IMR-90 (cell line): ENCODE results near the gene SRRM2. TPM values are rescaled to one million over a fixed set of nuclear protein-coding genes. Genes with fewer than 3 reads are reported as not detected.

Source experiments
- ATAC-seq: fragments of 200-7000 bp; cut with Tn5 transposase; 2 replicates; pipeline ENCODE4 v1.9.1; 2020; ENCODE audit warnings: low read depth, mild to moderate bottlenecking, moderate library complexity
- BruUV-seq: library from RNA; stranded (reverse); fragments of 400-500 nt; replicated peaks from 2 replicates; lab custom pipeline; 2021; lab: Mats Ljungman, UMichigan
- CTCF ChIA-PET: fragments of 300-600 bp; formaldehyde crosslinking; extraction: SDS; loops from one replicate; lab custom pipeline; 2021; ENCODE audit warnings: antibody characterized with exemption; lab: Yijun Ruan, JAX
- POLR2A ChIA-PET: fragments of 300-600 bp; sonication (Branson Sonifier 250); formaldehyde crosslinking; loops from one replicate; lab custom pipeline; 2022; ENCODE audit warnings: antibody characterized with exemption; ENCODE audit not compliant: unreplicated experiment; lab: Charles Lee
- DNase-seq: peaks from one replicate; pipeline ENCODE4 v3.0.0; 2013
- H2AFZ ChIP-seq: replicated peaks from 2 replicates; pipeline ENCODE3; 2013; ENCODE audit warnings: low read length, mild to moderate bottlenecking; ENCODE audit not compliant: poor library complexity
- H2AK5ac ChIP-seq: 2 replicates; pipeline ENCODE4 v1.6.1; 2013; ENCODE audit warnings: low read depth, low read length, inconsistent platforms
- H2AK9ac ChIP-seq: replicated peaks from 2 replicates; pipeline ENCODE3; 2013; ENCODE audit warnings: mild to moderate bottlenecking, low read depth, low read length, moderate library complexity; ENCODE audit not compliant: poor library complexity
- H2BK120ac ChIP-seq: 2 replicates; pipeline ENCODE4 v1.6.1; 2013; ENCODE audit warnings: low read depth, low read length, inconsistent platforms
- H2BK15ac ChIP-seq: 3 replicates; pipeline ENCODE4 v1.6.1; 2013; ENCODE audit warnings: low read depth, low read length, inconsistent platforms
- H2BK20ac ChIP-seq: 2 replicates; pipeline ENCODE4 v1.6.1; 2013; ENCODE audit warnings: low read depth, mild to moderate bottlenecking, inconsistent platforms, low read length, moderate library complexity
- H2BK5ac ChIP-seq: 2 replicates; pipeline ENCODE4 v1.6.1; 2013; ENCODE audit warnings: mild to moderate bottlenecking, low read depth, low read length, inconsistent platforms; ENCODE audit not compliant: poor library complexity, severe bottlenecking
- H3K14ac ChIP-seq: replicated peaks from 2 replicates; pipeline ENCODE4 v1.6.1; 2013; ENCODE audit warnings: low read depth, low read length, inconsistent platforms
- H3K18ac ChIP-seq: 2 replicates; pipeline ENCODE4 v1.6.1; 2013; ENCODE audit warnings: low read depth, low read length, control low read depth
- H3K23ac ChIP-seq: 2 replicates; pipeline ENCODE4 v1.6.1; 2013; ENCODE audit warnings: low read depth, low read length, inconsistent platforms
- H3K27ac ChIP-seq: 2 replicates; pipeline ENCODE4 v1.5.1; 2013; ENCODE audit warnings: mild to moderate bottlenecking, control low read depth, low read length; ENCODE audit not compliant: insufficient read depth
- H3K27me3 ChIP-seq: 2 replicates; pipeline ENCODE4 v1.6.1; 2013; ENCODE audit warnings: low read length; ENCODE audit not compliant: control insufficient read depth, insufficient read depth
- H3K36me3 ChIP-seq: 2 replicates; pipeline ENCODE4 v1.6.1; 2013; ENCODE audit warnings: low read length, mixed read lengths; ENCODE audit not compliant: control insufficient read depth, insufficient read depth
- H3K4ac ChIP-seq: 2 replicates; pipeline ENCODE4 v1.6.1; 2013; ENCODE audit warnings: low read depth, low read length, inconsistent platforms
- H3K4me1 ChIP-seq: 2 replicates; pipeline ENCODE4 v1.6.1; 2013; ENCODE audit warnings: low read length, mixed read lengths; ENCODE audit not compliant: control insufficient read depth, insufficient read depth
- H3K4me2 ChIP-seq: 2 replicates; pipeline ENCODE4 v1.6.1; 2013; ENCODE audit warnings: low read depth, mild to moderate bottlenecking, control low read depth, low read length, moderate library complexity
- H3K4me3 ChIP-seq: 2 replicates; pipeline ENCODE4 v1.5.1; 2013; ENCODE audit warnings: low read depth, mild to moderate bottlenecking, control low read depth, low read length, moderate library complexity; ENCODE audit not compliant: insufficient read depth
- H3K56ac ChIP-seq: 2 replicates; pipeline ENCODE4 v1.6.1; 2013; ENCODE audit warnings: low read length, inconsistent platforms; ENCODE audit not compliant: insufficient read depth; ENCODE audit errors: extremely low read depth
- H3K79me1 ChIP-seq, 2 experiments: 2 replicates each; pipeline ENCODE4 v1.6.1; 2013; ENCODE audit warnings: low read length in 2 of 2, inconsistent platforms in 1 of 2, low read depth in 1 of 2
- H3K9ac ChIP-seq: 2 replicates; pipeline ENCODE4 v1.6.1; 2013; ENCODE audit warnings: low read depth, low read length, control low read depth
- H3K9me1 ChIP-seq: 2 replicates; pipeline ENCODE4 v1.6.1; 2013; ENCODE audit warnings: low read length, inconsistent platforms; ENCODE audit not compliant: insufficient read depth
- H3K9me3 ChIP-seq: 2 replicates; pipeline ENCODE4 v1.6.1; 2013; ENCODE audit warnings: low read length; ENCODE audit not compliant: control insufficient read depth, insufficient read depth
- H4K20me1 ChIP-seq: 2 replicates; pipeline ENCODE4 v1.6.1; 2013; ENCODE audit warnings: low read length, inconsistent platforms; ENCODE audit not compliant: insufficient read depth
- H4K5ac ChIP-seq: 2 replicates; pipeline ENCODE4 v1.6.1; 2013; ENCODE audit warnings: mild to moderate bottlenecking, low read depth, low read length, control low read depth
- H4K8ac ChIP-seq, 2 experiments: 2 replicates each; pipeline ENCODE4 v1.6.1; 2013; ENCODE audit warnings: low read depth in 2 of 2, low read length in 2 of 2, control low read depth in 1 of 2, inconsistent platforms in 1 of 2
- H4K91ac ChIP-seq: 2 replicates; pipeline ENCODE4 v1.6.1; 2013; ENCODE audit warnings: low read depth, low read length, inconsistent platforms; ENCODE audit not compliant: insufficient read depth
- MXI1 ChIP-seq: IDR thresholded peaks from 2 replicates; pipeline ENCODE4 v1.6.1; 2012; ENCODE audit warnings: low read depth, mild to moderate bottlenecking, low read length, moderate library complexity, borderline replicate concordance
- RAD21 ChIP-seq: IDR thresholded peaks from 2 replicates; pipeline ENCODE4 v1.6.1; 2012; ENCODE audit warnings: low read length, improper control_type of control experiment
- RFX5 ChIP-seq: IDR thresholded peaks from 2 replicates; pipeline ENCODE4 v1.8.0; 2012; ENCODE audit warnings: low read depth, mild to moderate bottlenecking, low read length, moderate library complexity
- WGBS, 2 experiments: methylation state at CpG; one replicate each; pipeline versions ENCODE4 v1.1.5 to v1.1.7; 2013; ENCODE audit warnings: missing lambda C conversion rate in 2 of 2; ENCODE audit not compliant: insufficient read length in 1 of 2; ENCODE audit errors: extremely low coverage in 2 of 2; 5-methylcytosine and 5-hydroxymethylcytosine counted together
- dilution Hi-C: fragments of 300-500 bp; cut with HindIII; formaldehyde crosslinking; loops from one replicate; pipeline ENCODE4 v1.14.3; 2018; ENCODE audit warnings: low sequenced_read_pairs; ENCODE audit not compliant: unreplicated experiment
- in situ Hi-C: fragments of 300-500 bp; cut with MboI; formaldehyde crosslinking; loops from 3 replicates; pipeline ENCODE4 v1.14.3; 2019; ENCODE audit warnings: low sequenced_read_pairs, inconsistent platforms, mixed read lengths
- intact Hi-C: fragments of 100-400 bp; cut with micrococcal nuclease; formaldehyde crosslinking; loops from 2 replicates; pipeline ENCODE4 v1.10.0; 2022
- polyA plus RNA-seq, 3 experiments: library from polyadenylated mRNA; depleted of rRNA; stranded (reverse); fragments of >200 nt; gene quantifications; 2 replicates each; pipeline ENCODE4 v1.2.3, GENCODE V29; 2012; ENCODE audit warnings: low replicate concordance in 1 of 3
- total RNA-seq: library from RNA; depleted of rRNA; stranded (reverse); fragments of >200 nt; gene quantifications from 2 replicates; pipeline ENCODE4 v1.2.3, GENCODE V29; 2012
- TF ChIP-seq, protein P1 (sequence below): fragments of 150-350 bp; IDR thresholded peaks from 2 replicates; pipeline ENCODE4 v1.6.1; 2017; ENCODE audit warnings: mild to moderate bottlenecking, antibody characterized with exemption, low read length, low read depth

The SRRM2 gene
- total and polyA plus RNA-seq, 2 of the 4 experiments (the other 2 are of a cell fraction): 20.3 to 300 TPM

DNA sequence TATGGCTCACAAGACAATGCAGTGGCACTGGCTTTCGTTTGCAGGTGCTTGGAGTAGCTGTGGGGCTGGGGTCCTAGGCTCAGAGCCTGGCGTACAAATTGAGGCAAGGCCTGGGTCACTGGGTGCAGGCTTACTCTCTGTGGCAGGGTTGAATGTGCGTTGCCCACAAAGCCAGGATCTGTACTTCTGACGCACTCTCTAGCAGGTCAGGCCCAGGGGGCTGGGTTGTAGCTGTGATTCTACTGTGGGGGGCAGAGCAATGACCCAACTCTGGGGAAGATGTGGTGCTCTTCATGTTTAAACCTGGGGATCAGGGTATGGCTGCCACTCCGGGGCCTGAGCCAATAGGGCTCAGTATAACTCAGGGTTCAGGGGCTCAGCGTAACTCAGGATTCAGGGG lies 58.2 kb downstream of the SRRM2 start:
- no TSS peak for BruUV-seq
- Histone ChIP-seq H3K4me2 (no peak overlapping the region), H3K9me3 (peaks cover 5% of the 10 kb centered on the region), H3K18ac (no peak overlapping the region), H3K27ac (no peak overlapping the region), H2BK20ac (no peak overlapping the region), H2AK5ac (no peak overlapping the region), H3K56ac (no peak overlapping the region), H3K79me1 (no peaks in the 10 kb centered on the region), H3K9me1 (no peaks in the 10 kb centered on the region), H3K4me3 (no peak overlapping the region), H4K5ac (no peak overlapping the region), H3K27me3 (peaks cover 63% of the 10 kb centered on the region), H2AK9ac (no peak overlapping the region), H2AFZ (no peak overlapping the region), H3K14ac (no peak overlapping the region), H3K4me1 (no peaks in the 10 kb centered on the region), H2BK5ac (no peak overlapping the region), H4K91ac (no peak overlapping the region), H2BK15ac (no peak overlapping the region), H3K36me3 (no peaks in the 10 kb centered on the region), H2BK120ac (no peak overlapping the region), H3K9ac (no peak overlapping the region), H3K4ac (no peak overlapping the region), H4K20me1 (no peaks in the 10 kb centered on the region), H4K8ac (no peak overlapping the region), H3K23ac (no peak overlapping the region)
- DNase-seq (no peak), ATAC-seq (no peak)
- intact Hi-C loops (no loop called here), in situ Hi-C loops (no loop called here), dilution Hi-C loops (no loop called here)
- 69% methylated on average over 4 of the region's 6 CpGs; no CpG with 5 or more reads in 1 of the 2 experiments for WGBS, 2 experiments
- POLR2A ChIA-PET: no interaction called here
- CTCF ChIA-PET: no interaction called here
- TF ChIP-seq, protein P1, sequence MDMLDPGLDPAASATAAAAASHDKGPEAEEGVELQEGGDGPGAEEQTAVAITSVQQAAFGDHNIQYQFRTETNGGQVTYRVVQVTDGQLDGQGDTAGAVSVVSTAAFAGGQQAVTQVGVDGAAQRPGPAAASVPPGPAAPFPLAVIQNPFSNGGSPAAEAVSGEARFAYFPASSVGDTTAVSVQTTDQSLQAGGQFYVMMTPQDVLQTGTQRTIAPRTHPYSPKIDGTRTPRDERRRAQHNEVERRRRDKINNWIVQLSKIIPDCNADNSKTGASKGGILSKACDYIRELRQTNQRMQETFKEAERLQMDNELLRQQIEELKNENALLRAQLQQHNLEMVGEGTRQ: no peak
- TF ChIP-seq RFX5 (no peak), MXI1 (no peak), RAD21 (no peak)
